COLO829 (cell line): Measurements from ENCODE around the gene STMND1.
A peak's percentile ranks its signal among the peaks of the same experiment; 100 is the strongest.
"Not testable (repeated sequence)": the region's sequence is repeated elsewhere in the genome, so short reads cannot be mapped to it uniquely, and the experiment has no call there.

Experiments
- DNase-seq: peaks from one replicate; pipeline ENCODE4 v3.0.0; 2012; ENCODE audit warnings: low spot score

STMND1 gene

GRCh38 chr6:17101422-17102257 is at the start of gene STMND1:
Gene STMND1, plus strand, starts transcription at chr6:17102050. Its CDS starts 208 bp downstream, at chr6:17102258.
- no peak for DNase-seq

DNA sequence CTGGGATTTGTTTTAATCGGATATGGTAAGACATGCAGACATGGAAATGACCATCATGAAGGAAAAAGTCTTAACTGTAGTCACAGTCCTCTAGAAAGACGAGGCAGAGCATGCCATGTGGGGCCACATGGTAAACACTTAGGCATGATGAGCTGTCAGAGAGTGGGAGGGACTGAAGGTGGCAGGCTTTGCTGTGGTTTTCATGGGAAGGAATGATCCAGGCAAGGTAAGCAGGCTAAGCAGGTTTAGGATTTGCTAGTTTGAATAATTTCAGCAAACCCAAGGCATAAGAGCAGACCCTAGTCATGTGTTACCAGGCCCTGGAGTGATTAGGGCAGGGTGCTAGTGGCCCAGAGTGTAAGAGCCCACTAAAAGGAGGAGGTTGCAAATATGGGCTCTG is 47.2 kb upstream of the STMND1 start:
- no peak for DNase-seq

- DNase-seq = peak; percentile 29
These were observed 44.5 kb upstream of the STMND1 start for GRCh38 chr6:17057322-17057721.

- no peak for DNase-seq
These were observed 43.3 kb upstream of the STMND1 start for GRCh38 chr6:17058550-17058949.

GRCh38 chr6:17059022-17059421 is 42.8 kb upstream of the STMND1 start:
- DNase-seq = peak; percentile 25

GRCh38 chr6:17059850-17060249 is 42.0 kb upstream of the STMND1 start:
- no peak for DNase-seq

DNA sequence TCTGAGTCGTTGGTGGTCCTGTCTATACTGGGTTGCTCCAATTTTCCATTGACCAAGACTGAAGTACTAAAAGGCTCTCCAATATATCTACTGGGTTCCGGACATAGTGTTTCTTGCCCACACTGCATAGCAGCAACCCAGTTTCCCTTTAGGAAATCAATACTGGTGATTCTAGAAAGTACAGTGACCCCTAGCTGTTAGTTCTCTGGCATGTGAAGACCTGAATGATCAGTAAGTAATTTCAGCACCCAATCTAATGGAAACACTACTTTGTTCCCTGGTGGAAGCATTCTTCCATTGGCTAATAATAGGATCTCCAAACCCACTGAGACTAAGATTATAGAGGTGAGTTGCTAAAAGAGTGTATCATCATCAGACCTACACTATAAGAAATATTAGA is 40.8 kb upstream of the STMND1 start:
- DNase-seq = no peak

DNA sequence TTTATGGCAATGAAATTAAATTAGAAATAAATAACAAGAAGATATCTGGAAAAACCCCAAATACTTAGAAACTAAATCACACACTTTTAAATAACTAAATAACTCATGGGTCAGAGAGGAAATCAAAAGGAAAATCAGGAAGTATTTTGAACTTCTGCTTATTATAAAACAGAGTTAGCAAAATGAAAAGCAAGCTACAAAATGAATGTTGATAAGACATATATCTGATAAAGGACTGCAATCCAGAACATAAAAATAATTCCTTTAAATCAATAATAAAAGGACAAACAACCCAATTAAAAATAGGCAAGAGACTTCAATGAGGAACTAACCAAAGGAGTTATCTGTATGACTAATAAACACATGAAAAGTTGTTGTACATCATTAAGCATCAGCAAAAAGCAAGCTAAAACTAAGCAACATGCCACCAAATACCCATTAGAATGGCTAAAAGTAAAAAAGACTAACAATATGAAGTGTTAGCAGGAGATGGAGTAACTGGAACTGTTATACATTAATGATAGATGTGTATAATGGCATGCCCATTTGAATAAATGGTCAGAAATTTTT is 38.9 kb upstream of the STMND1 start:
- no peak for DNase-seq

- no peak for DNase-seq
These were observed 36.9 kb upstream of the STMND1 start for GRCh38 chr6:17064975-17065374.

DNA sequence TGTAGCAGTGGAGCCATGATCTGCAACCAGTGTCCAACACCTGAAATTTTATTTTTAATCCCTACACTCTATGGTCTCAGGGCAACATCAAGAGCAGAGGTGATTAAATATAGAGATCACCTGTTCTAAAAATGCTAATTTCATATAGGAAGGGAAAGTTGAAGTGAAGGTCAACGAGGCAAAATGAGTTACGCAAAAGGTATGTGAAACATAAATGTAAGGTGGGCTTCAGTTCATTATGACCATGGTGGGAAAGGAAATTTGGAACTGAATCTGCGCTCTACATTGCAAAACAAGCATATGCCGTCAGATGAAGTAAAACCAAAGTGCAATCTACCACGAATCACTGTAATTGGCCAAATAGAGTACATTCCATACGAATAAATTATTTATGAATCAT is 35.2 kb upstream of the STMND1 start:
- DNase-seq = no peak

DNA sequence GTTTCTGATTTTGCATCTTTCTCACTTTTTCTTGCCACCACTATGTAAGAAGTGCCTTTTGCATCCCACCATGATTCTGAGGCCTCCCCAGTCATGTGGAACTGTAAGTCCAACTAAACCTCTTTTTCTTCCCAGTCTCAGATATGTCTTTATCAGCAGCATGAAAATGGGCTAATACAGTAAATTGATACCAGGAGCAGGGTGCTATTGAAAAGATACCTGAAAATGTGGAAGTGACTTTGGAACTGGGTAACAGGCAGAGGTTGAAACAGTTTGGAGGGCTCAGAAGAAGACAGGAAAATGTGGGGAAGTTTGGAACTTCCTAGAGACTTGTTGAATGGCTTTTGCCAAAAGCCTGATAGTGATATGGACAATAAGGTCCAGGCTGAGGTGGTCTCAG is 32.9 kb upstream of the STMND1 start:
- DNase-seq = not testable (repeated sequence)

GRCh38 chr6:17070400-17070799 is 31.4 kb upstream of the STMND1 start:
- DNase-seq = not testable (repeated sequence)

GRCh38 chr6:17073596-17073995 is 28.3 kb upstream of the STMND1 start:
- not testable (repeated sequence) for DNase-seq

DNA sequence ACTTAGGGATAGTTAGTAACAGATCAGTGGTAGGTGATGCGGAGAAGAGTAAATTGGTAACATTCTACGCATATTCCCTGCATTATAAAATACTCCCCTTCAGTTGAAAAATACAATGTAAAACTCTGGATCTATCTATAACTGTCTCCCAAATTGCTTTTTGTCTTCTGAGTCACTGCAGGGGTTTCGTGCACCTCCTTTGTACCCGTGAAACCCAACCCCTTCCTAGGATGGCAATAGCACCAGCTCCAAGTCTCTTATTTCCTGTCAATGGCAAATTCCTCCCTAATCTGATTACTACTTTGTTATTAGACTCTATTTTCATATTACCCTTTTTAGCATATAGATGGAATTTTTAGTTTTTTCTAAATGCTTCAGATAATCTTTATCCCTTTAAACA is 20.6 kb upstream of the STMND1 start:
- DNase-seq = no peak

DNA sequence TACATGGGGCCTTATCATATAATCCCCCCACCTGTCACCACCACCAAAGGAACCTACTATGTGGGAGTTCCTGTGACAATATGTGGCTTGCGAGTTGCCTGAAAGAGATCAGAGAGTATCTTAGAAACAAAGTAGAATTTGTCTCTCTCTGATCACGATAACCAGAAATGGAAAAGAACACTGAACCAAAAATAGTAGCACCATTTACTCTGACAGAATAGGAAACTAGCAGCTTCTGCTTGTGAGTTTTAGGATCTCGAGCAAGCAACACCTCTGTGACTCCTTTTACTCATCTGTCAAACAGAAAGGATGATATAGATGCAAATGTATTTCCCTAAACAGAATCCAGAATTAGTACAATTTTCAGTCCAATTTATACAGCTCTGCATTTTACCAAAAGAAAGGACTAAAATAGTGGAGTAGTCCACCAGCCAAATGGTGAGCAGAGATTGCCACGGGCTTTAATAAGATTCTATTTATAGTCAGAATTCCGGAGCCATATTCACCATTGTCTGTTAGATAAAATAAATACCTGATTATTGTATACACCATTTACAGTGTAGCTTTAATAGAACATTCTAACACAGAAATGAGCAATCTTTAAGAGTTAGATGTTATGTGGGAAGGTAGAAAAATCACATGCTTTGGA is 19.9 kb upstream of the STMND1 start:
- DNase-seq = no peak

DNA sequence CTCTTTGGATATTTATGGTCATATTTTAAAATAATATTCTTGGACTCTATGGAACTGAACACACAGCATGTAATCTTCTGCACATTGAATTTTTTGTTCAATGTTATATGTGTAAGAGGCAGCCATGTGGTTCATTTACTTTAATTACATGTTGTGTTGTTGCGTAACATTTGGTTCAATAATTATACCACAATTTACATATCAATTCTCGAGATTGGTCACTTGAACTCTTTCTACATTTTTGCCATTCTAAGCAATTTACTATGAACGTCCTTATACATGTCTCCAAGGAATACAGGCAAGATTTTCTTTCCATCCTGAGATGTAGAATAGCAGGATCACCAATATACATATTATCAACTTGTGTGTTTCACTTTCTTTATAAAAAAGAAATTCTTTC is 18.5 kb upstream of the STMND1 start:
- DNase-seq = no peak

GRCh38 chr6:17086469-17086868 is 15.4 kb upstream of the STMND1 start:
- peak; percentile 91 for DNase-seq

GRCh38 chr6:17088091-17088611 is 13.7 kb upstream of the STMND1 start:
- no peak for DNase-seq

GRCh38 chr6:17091122-17091521 is 10.7 kb upstream of the STMND1 start:
- DNase-seq = peak; percentile 46

- DNase-seq = no peak
These were observed 8.2 kb upstream of the STMND1 start for GRCh38 chr6:17093686-17094085.

DNA sequence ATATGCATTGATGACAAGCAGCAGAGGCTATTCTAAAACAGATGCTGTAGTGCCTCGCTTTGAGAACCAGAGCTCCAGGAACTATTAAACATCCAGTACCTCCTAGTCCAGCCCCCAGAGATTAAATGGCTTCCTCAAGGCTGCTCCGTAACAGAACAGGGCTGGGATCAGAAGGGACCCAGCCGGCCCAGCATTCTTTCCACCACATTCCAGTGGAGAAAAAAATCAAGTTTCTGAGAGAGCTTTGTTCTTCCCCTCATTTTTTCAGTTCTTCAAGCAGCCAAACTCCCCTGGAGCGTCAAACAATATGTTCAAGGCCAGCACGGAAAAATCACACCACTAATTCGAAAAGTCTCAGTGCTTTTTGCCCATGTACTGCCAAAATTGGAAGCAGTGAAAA is 5.8 kb upstream of the STMND1 start:
- peak; percentile 60 for DNase-seq

GRCh38 chr6:17096652-17097051 is 5.2 kb upstream of the STMND1 start:
- peak; percentile 87 for DNase-seq

DNA sequence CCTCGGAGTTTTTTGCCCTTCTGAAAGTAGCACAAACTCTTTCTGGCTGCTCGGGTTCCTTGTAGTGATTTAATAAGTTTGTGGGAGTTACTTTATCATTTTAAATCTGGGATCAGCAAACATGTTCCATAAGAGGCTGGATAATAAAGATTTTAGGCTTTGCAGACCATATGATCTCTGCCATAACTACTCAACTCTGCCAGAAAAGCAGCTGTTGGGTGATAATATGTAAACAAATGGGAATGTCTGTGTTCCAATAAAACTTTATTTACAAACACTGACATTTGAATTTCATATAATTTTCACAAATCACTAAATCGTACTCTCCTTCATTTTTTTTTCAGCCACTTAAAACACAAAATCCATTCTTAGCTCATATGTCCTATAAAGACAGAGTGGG is 3.9 kb upstream of the STMND1 start:
- no peak for DNase-seq
